HG03025 (cell line): ENCODE results near the gene CPT1A.
"Not testable (repeated sequence)": the region's sequence is repeated elsewhere in the genome, so short reads cannot be mapped to it uniquely, and the experiment has no call there.

ENCODE experiments used
- ATAC-seq: cut with Tn5 transposase; IDR thresholded peaks from one replicate; pipeline ENCODE4 v1.9.1; 2021; ENCODE audit warnings: mild to moderate bottlenecking, moderate library complexity; ENCODE audit not compliant: unreplicated experiment, low FRiP score

Gene CPT1A

GRCh38 chr11:68841718-68842426 is at the start of gene CPT1A:
Gene CPT1A, minus strand, starts transcription at chr11:68841916. Its CDS starts 26,442 bp downstream, at chr11:68815474.
- no peak for ATAC-seq

DNA sequence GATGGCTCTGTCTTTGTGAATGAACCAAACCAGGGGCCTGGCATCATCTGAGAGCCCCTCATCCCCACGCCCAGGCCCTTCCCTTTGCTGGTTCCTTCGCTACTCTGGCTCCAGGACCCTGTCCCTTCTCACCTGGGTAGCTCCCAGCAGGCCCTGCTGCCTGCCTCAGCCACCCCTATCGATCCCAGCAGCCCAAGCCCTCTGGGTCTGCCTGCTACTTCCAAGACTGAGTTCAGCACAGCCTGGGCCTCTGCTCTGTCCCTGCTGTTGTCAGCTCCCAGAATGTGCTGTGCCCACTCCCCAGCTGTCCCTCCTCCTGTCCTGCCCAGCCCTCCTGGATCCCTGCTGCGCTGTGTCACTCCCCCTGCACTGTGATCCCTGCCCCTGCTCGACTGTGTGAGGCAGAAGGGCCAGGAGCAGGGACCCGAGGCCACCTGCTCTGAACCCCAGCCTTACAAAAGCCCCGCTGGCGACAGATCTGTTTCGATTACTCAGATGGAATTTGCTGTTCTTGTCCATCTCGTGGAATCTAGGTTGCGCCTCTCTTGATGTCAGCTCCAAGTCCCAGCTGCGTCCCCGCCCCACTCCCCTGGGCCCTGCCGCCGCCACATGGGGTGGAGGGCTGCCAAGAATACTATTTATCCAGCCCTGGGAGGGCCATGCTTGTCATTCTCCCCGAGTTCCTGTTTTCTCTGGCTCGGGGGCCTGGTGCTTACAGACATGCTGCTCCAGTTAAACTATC is 48.9 kb upstream of the CPT1A start:
- no peak for ATAC-seq

DNA sequence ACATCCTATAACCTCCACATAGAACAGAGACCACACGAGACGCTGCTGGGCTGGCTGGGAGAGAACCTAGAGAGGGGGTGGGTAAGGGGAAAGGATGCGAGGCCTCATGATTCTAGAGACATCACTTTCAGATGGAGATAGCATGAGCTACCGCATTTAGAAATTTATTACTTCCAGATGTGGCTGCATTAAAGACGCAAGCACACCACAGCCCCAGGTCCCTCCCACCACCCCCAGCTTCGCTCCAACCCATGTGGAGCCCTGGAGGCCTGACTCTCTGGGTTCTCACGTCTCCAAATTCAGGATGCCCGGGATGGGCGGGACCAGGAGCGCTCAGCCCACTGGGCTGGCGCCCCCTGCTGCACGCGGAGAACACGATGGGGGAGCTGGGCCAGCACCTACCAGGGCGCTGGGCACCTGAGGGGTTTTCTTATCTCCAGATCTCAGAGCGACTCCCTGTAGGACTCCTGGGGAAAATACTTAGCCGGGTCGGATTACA is 48.3 kb upstream of the CPT1A start:
- no peak for ATAC-seq

GRCh38 chr11:68884827-68885226 is 43.1 kb upstream of the CPT1A start:
- not testable (repeated sequence) for ATAC-seq

GRCh38 chr11:68882391-68882790 is 40.7 kb upstream of the CPT1A start:
- ATAC-seq: no peak

DNA sequence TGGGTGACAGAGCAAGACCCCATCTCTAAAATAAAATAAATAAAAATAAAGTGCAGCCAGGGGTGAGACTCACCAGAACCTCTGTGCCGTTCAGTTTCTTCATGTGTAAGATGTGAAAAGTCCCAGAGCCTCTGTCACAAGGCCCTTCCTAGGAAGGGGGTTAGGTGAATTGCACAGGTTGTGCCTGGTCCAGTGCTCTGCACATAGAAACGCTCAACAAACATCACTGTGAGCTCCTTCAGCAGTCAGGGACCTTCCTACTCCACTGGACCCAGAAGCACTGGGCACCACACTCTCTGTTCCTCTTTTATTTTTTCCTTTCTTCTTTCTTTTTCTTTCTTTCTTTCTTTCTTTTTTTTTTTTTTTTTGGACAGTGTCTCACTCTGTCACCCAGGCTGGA is 39.6 kb upstream of the CPT1A start:
- no peak for ATAC-seq

DNA sequence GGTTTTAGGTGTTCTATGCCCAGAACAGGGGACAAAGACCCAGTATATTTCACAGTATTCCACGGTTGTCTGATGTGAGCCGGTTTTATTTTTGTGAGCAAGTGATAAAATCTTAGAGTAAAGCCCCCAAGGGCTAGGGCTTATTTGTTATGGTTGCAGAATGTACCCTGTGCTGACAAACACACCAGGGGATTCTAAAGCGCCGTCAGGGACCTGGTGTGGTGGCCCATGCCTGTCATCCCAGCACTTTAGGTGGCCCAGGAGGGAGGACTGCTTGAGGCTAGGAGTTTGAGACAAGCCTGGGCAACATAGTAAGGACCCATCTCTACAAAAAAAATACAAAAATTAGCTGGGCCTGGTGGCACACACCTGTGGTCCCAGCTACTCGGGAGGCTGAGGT is 39.1 kb upstream of the CPT1A start:
- ATAC-seq: no peak

GRCh38 chr11:68878022-68878421 is 36.3 kb upstream of the CPT1A start:
- ATAC-seq: no peak

- no peak for ATAC-seq
Measured at GRCh38 chr11:68872216-68873003, 30.7 kb upstream of the CPT1A start.

DNA sequence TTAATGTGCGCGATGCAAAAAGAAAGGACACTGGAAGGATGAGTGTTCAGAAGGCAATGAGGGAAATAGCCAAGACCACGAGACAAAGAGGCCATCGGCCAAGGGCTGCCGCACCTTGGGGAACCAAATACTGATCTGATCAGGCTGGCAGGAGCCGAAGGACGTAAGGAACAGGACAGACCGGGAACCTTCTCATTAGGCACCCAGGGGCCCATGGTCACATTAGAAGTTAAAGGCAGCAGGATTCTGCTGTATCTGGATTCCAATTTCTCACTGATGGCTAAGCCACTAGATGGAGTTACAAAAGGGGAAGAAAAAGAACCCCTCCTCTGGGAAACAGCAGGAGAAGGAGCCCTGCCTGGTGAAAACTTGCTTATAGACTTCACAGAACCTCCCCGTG is 28.8 kb upstream of the CPT1A start:
- ATAC-seq: no peak

GRCh38 chr11:68868221-68868835 is 26.6 kb upstream of the CPT1A start:
- ATAC-seq: no peak

DNA sequence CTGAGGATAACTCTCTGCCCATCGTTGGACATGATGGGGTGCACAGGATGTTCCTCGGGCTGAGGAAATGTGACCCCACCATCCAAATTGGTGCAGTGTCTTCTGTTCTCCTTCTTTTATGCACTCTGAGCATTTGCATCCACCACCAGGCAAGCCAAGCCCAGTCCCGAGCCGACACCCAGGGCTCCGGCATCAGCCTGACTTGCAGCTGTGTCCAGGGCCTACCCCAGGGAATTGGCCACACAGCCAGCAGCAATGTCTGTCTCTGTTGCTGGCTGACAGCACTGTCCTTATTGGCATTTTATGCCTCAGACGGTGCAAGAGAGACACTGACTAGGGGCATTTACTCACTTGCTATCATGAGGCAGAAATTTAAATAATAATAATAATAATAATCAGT is 25.4 kb upstream of the CPT1A start:
- ATAC-seq: no peak

DNA sequence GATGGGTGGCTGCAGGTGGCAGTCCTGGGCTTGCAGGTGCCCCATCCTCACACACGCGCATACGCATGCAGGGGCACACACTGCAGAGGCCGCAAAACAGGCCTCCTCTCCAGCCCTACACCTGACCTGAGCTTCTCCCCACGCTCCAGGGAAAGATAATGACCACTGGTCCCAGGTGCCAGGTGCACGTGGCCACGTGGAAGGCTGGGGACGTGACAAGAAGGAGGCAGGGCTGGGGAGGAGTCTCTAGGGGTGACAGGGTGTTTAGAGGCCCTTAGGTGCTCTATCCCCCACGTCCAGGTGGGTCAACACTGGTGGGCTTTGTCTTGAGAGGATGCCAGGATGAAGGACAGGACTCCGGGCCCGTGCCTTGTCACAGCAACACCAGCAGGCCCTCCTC is 23.5 kb upstream of the CPT1A start:
- no peak for ATAC-seq

DNA sequence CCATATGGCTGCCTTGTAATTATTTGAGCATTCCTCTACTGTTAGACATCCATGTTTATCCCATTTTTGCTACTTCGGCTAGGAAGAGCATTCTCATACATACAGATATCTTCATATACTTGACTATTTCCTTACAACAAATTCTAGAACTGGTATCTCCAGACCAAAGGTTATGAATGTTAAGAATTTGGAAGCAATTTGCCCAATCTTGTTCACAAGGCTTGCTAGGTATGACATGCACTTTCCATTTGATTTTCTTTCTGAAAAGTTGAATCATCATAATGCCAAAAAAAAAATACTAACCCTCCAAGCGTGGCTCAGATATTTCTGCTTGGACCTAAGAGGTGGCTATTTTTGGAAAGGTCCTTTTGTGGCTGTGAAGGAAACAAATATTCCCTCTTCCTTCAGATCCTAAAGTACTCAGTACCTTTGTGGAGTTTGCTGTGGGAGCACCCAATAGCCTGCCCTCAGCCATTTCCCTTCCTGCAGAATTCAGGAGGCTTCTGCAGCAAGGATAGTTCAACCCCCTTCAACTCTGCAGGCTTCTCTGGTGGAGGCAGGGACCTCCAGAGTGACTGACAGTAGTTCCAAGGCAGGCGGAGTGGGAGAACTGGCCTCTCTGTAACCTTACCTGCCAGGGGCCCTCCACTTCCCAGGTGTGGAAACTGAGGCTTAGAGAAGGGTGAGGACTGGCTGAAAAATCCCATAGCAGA is 22.0 kb upstream of the CPT1A start:
- no peak for ATAC-seq

GRCh38 chr11:68862421-68862820 is 20.7 kb upstream of the CPT1A start:
- no peak for ATAC-seq

DNA sequence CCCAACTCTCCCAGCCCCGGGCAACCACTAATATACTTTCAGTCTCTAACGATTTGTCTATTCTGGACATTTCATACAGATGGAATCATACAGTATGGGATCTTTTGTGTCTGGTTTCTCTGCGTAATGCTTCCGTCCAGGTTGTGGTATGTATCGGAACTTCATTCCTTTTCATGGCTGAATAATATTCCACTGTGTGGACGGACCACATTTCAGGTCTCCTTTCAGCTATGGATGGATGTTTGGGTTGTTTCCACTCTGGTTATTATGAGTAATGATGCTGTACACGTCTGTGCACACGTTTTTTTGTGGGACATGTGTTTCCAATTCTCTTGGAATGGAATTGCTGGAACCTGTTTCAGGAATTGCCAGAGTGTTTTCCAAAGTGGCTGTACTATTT is 17.4 kb upstream of the CPT1A start:
- ATAC-seq: no peak

- ATAC-seq: no peak
Measured at GRCh38 chr11:68857037-68857586, 15.4 kb upstream of the CPT1A start.

DNA sequence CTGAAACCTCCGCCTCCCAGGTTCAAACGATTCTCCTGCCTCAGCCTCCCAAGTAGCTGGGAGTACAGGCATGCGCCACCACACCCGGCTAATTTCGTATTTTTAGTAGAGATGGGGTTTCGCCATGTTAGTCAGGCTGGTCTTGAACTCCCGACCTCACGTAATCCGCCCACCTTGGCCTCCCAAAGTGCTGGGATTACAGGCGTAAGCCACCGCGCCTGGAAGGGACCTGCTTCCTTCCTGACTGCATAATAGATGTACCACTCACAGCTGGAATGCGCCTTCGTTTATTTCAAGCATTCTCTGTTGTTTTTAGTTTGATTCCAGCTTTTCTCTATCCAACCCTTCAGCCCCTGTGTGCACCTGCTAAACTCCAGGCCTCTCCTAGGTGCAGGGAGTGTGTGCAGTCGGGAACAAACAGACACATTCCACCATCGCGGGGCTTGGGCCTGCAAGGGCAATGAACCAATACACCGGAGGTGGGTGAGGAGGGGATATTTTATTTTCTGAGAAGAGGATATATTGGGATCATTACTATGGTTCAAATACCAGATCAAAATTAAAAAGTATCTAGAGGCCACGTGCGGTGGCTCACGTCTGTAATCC is 14.8 kb upstream of the CPT1A start:
- not testable (repeated sequence) for ATAC-seq

DNA sequence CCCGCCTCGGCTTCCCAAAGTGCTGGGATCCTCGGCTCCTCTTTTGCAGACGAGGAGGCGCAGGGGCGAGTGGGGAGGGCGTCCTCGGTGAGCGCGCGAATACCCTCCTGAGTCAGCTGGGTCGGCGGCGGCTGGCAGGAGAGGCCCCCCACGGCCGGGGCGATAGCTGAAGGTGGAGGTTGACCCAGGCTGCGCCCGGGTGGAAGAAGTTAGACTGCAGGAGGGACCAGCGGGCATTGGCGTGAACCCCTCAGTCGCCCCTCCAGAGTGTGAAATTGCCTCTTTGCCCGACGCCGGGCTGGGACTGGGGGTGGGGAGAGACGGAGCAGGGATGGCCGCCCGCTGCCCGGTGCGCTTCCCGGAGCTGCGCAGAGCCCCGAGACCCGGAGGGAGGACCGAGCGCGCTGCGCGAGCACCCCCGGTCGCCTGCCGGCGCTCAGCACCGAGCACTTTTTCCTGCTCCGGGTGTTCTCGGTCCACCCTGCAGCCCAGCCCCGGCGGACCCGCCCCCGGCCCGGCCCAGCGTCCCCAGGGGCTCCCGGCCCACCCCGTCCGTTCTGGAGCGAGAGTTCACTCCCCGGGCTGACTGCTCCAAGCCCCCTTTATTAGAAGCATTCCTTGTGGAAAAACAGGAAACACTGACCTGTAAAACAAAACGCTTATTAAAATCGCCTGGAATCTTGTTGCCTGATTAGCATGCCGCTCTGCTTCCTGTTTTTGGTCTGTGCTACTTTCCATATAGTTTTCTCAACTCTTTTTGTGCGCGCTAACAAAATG is 13.7 kb upstream of the CPT1A start:
- ATAC-seq: no peak
